ENCODE results near the gene C1orf198.

Gene C1orf198

GRCh38 chr1:230891413-230891812 is 23.1 kb upstream of the C1orf198 start:
- no peak for DNase-seq

- no peak for DNase-seq
Measured at GRCh38 chr1:230884646-230885045, 16.3 kb upstream of the C1orf198 start.

GRCh38 chr1:230883967-230884366 is 15.6 kb upstream of the C1orf198 start:
- no peak for DNase-seq

GRCh38 chr1:230879778-230880177 is 11.5 kb upstream of the C1orf198 start:
- DNase-seq, result no peak

GRCh38 chr1:230878591-230878990 is 10.3 kb upstream of the C1orf198 start:
- no peak for DNase-seq

- no peak for DNase-seq
Measured at GRCh38 chr1:230877924-230878590, 9.7 kb upstream of the C1orf198 start.

- DNase-seq, result no peak
Measured at GRCh38 chr1:230877146-230877923, 9.0 kb upstream of the C1orf198 start.

- DNase-seq, result no peak
Measured at GRCh38 chr1:230876660-230877059, 8.3 kb upstream of the C1orf198 start.

- no peak for DNase-seq
Measured at GRCh38 chr1:230875370-230875769, 7.0 kb upstream of the C1orf198 start.

- no peak for DNase-seq
Measured at GRCh38 chr1:230870916-230871315, 2.6 kb upstream of the C1orf198 start.

- DNase-seq, result no peak
Measured at GRCh38 chr1:230869500-230869899, 1.2 kb upstream of the C1orf198 start.

GRCh38 chr1:230868736-230869385 is 540 bp upstream of the C1orf198 start:
- no peak for DNase-seq

- no peak for DNase-seq
Measured at GRCh38 chr1:230867101-230867902, 1.0 kb downstream of the C1orf198 start.

GRCh38 chr1:230866171-230867070 is 1.9 kb downstream of the C1orf198 start:
- no peak for DNase-seq

GRCh38 chr1:230865062-230865817 is 3.1 kb downstream of the C1orf198 start:
- no peak for DNase-seq

- DNase-seq, result no peak
Measured at GRCh38 chr1:230864441-230864840, 3.9 kb downstream of the C1orf198 start.

GRCh38 chr1:230863449-230863848 is 4.9 kb downstream of the C1orf198 start:
- DNase-seq, result no peak

GRCh38 chr1:230861970-230862595 is 6.2 kb downstream of the C1orf198 start:
- no peak for DNase-seq

GRCh38 chr1:230861489-230861888 is 6.8 kb downstream of the C1orf198 start:
- no peak for DNase-seq

GRCh38 chr1:230860617-230861384 is 7.5 kb downstream of the C1orf198 start:
- DNase-seq, result no peak

Measured in stimulated activated CD4-positive, alpha-beta T cell treated with anti-CD3 and anti-CD28 coated beads, Interleukin-12 subunit alpha, Interleukin-12 subunit beta, amount 100 ng/mL, for 4 hours (primary cell).